Measurements from ENCODE around the gene LAMA5. TPM values are rescaled to one million over a fixed set of nuclear protein-coding genes. Genes with fewer than 3 reads are reported as not detected.

Gene LAMA5
- polyA plus RNA-seq, 3 donors: 0.05 TPM; not detected in 2

GRCh38 chr20:62287129-62287528, 80.0 kb downstream of the LAMA5 start:
- Mint-ChIP-seq H3K9me3 (peaks cover 0 to 3% (median 0%) of the 10 kb centered on the region in 7 donors), H3K4me3 (no peak overlapping the region), H3K4me1 (no peaks in the 10 kb centered on the region), H3K27ac (no peak overlapping the region), H3K27me3 (ENCODE audit: low read depth in 3 of 3) (no peaks in the 10 kb centered on the region), H3K36me3 (peaks cover 68 to 86% of the 10 kb centered on the region in 2 donors)
- H3K27ac ChIP-seq (ENCODE audit: low read depth in 1 of 2, low read length in 2 of 2): no peak overlapping the region
- H2AFZ ChIP-seq (ENCODE audit: insufficient read depth, low read depth, low read length, poor library complexity, severe bottlenecking): no peak overlapping the region
- no peaks in the 10 kb centered on the region for H3K4me1 ChIP-seq (ENCODE audit: control insufficient read depth in 1 of 2, insufficient read depth in 2 of 2, low read length in 2 of 2)
- no peaks in the 10 kb centered on the region for H3K79me2 ChIP-seq (ENCODE audit: insufficient read depth, low read length)
- no peaks in the 10 kb centered on the region for H3K27me3 ChIP-seq (ENCODE audit: control insufficient read depth in 2 of 2, insufficient read depth in 2 of 2, low read length in 2 of 2)
- DNase-seq: no peak
- no peak overlapping the region for H3K9ac ChIP-seq (ENCODE audit: insufficient read depth, low read length, poor library complexity, severe bottlenecking)
- H3K4me2 ChIP-seq (replicated peaks; ENCODE audit: extremely low read depth, low read length, poor library complexity, severe bottlenecking): no peak overlapping the region
- WGBS (ENCODE audit: insufficient coverage): 100% methylated on average over 1 of the region's 6 CpGs
- H3K9me3 ChIP-seq (replicated peaks in 1 of 2; ENCODE audit: control insufficient read depth in 1 of 2, insufficient read depth in 1 of 2, low read length in 2 of 2): no peaks in the 10 kb centered on the region
- no peak for TF ChIP-seq CTCF (IDR thresholded peaks at IDR 0.05)
- H4K20me1 ChIP-seq (ENCODE audit: insufficient read depth, low read length): no peaks in the 10 kb centered on the region
- H3K36me3 ChIP-seq (replicated peaks in 1 of 2; ENCODE audit: control insufficient read depth in 1 of 2, insufficient read depth in 2 of 2, low read length in 2 of 2): peaks cover 73 to 94% of the 10 kb centered on the region in 2 donors
- no peak overlapping the region for H3K4me3 ChIP-seq (replicated peaks in 1 of 3; ENCODE audit: low read depth in 2 of 3, low read length in 3 of 3)
- intact Hi-C loops (cut with micrococcal nuclease): no loop called here

GRCh38 chr20:62286493-62287064, 80.5 kb downstream of the LAMA5 start:
- Mint-ChIP-seq H3K4me1 (no peaks in the 10 kb centered on the region), H3K4me3 (no peak overlapping the region), H3K27me3 (ENCODE audit: low read depth in 3 of 3) (no peaks in the 10 kb centered on the region), H3K27ac (peak overlapping the region in 1 of 7 donors; percentile 7), H3K9me3 (peaks cover 0 to 3% (median 0%) of the 10 kb centered on the region in 7 donors), H3K36me3 (peaks cover 70 to 87% of the 10 kb centered on the region in 2 donors)
- H3K79me2 ChIP-seq (ENCODE audit: insufficient read depth, low read length): no peaks in the 10 kb centered on the region
- TF ChIP-seq CTCF (IDR thresholded peaks at IDR 0.05): no peak
- no peaks in the 10 kb centered on the region for H4K20me1 ChIP-seq (ENCODE audit: insufficient read depth, low read length)
- peaks cover 73 to 94% of the 10 kb centered on the region in 2 donors for H3K36me3 ChIP-seq (replicated peaks in 1 of 2; ENCODE audit: control insufficient read depth in 1 of 2, insufficient read depth in 2 of 2, low read length in 2 of 2)
- H3K9me3 ChIP-seq (replicated peaks in 1 of 2; ENCODE audit: control insufficient read depth in 1 of 2, insufficient read depth in 1 of 2, low read length in 2 of 2): no peaks in the 10 kb centered on the region
- no peak overlapping the region for H2AFZ ChIP-seq (ENCODE audit: insufficient read depth, low read depth, low read length, poor library complexity, severe bottlenecking)
- over 99% methylated on average over 23 of the region's 25 CpGs for WGBS (ENCODE audit: insufficient coverage)
- no peaks in the 10 kb centered on the region for H3K4me1 ChIP-seq (ENCODE audit: control insufficient read depth in 1 of 2, insufficient read depth in 2 of 2, low read length in 2 of 2)
- no peak for DNase-seq
- no peak overlapping the region for H3K27ac ChIP-seq (ENCODE audit: low read depth in 1 of 2, low read length in 2 of 2)
- H3K4me3 ChIP-seq (replicated peaks in 1 of 3; ENCODE audit: low read depth in 2 of 3, low read length in 3 of 3): no peak overlapping the region
- H3K9ac ChIP-seq (ENCODE audit: insufficient read depth, low read length, poor library complexity, severe bottlenecking): no peak overlapping the region
- no peaks in the 10 kb centered on the region for H3K27me3 ChIP-seq (ENCODE audit: control insufficient read depth in 2 of 2, insufficient read depth in 2 of 2, low read length in 2 of 2)
- no peak overlapping the region for H3K4me2 ChIP-seq (replicated peaks; ENCODE audit: extremely low read depth, low read length, poor library complexity, severe bottlenecking)
- intact Hi-C loops (cut with micrococcal nuclease): no loop called here
